H9 (cell line): ENCODE measurements around the gene MICAL2. TPM values are rescaled to one million over a fixed set of nuclear protein-coding genes. Genes with fewer than 3 reads are reported as not detected.

Source experiments
- DNase-seq: peaks from one replicate; pipeline ENCODE4 v3.0.0-alpha.2; 2017
- H2AFZ ChIP-seq: one replicate; pipeline ENCODE4 v1.6.1; 2013; ENCODE audit warnings: mild to moderate bottlenecking, low read length, control low read depth, moderate library complexity
- H2AK5ac ChIP-seq: 2 replicates; pipeline ENCODE4 v1.6.1; 2013; ENCODE audit warnings: low read length, control low read depth, mixed read lengths; ENCODE audit not compliant: insufficient read length
- H2BK120ac ChIP-seq: one replicate; pipeline ENCODE4 v1.6.1; 2013; ENCODE audit warnings: low read depth, mild to moderate bottlenecking, low read length, control low read depth, inconsistent platforms; ENCODE audit not compliant: poor library complexity, severe bottlenecking
- H2BK12ac ChIP-seq: 2 replicates; pipeline ENCODE4 v1.6.1; 2013; ENCODE audit warnings: low read length, control low read depth, mixed read lengths, low read depth; ENCODE audit not compliant: insufficient read length
- H2BK15ac ChIP-seq: 2 replicates; pipeline ENCODE4 v1.6.1; 2013; ENCODE audit warnings: low read depth, low read length, control low read depth
- H2BK20ac ChIP-seq: one replicate; pipeline ENCODE4 v1.6.1; 2013; ENCODE audit warnings: low read depth, mild to moderate bottlenecking, low read length, control low read depth, inconsistent platforms; ENCODE audit not compliant: poor library complexity, severe bottlenecking
- H2BK5ac ChIP-seq: 2 replicates; pipeline ENCODE4 v1.6.1; 2013; ENCODE audit warnings: low read length, control low read depth, mixed read lengths; ENCODE audit not compliant: insufficient read length
- H3K14ac ChIP-seq: 2 replicates; pipeline ENCODE4 v1.6.1; 2013; ENCODE audit warnings: low read length, control low read depth; ENCODE audit not compliant: insufficient read depth
- H3K18ac ChIP-seq: 2 replicates; pipeline ENCODE4 v1.6.1; 2013; ENCODE audit warnings: low read depth, mild to moderate bottlenecking, mixed read lengths, low read length, control low read depth; ENCODE audit not compliant: insufficient read length
- H3K23ac ChIP-seq: 2 replicates; pipeline ENCODE4 v1.6.1; 2013; ENCODE audit warnings: low read length, control low read depth, mixed read lengths, low read depth; ENCODE audit not compliant: insufficient read length
- H3K23me2 ChIP-seq: 2 replicates; pipeline ENCODE4 v1.6.1; 2013; ENCODE audit warnings: low read depth, mild to moderate bottlenecking, mixed read lengths, low read length, control low read depth; ENCODE audit not compliant: insufficient read length, poor library complexity, severe bottlenecking
- H3K27ac ChIP-seq: 2 replicates; pipeline ENCODE4 v1.5.1; 2013; ENCODE audit warnings: low read length, control low read depth, mixed read lengths, low read depth; ENCODE audit not compliant: insufficient read length
- H3K27me3 ChIP-seq: 2 replicates; pipeline ENCODE4 v1.6.1; 2013; ENCODE audit warnings: low read length, control low read depth, inconsistent platforms; ENCODE audit not compliant: insufficient read depth
- H3K4ac ChIP-seq: 2 replicates; pipeline ENCODE4 v1.6.1; 2013; ENCODE audit warnings: low read depth, mild to moderate bottlenecking, control low read depth, inconsistent platforms, low read length, moderate library complexity
- H3K4me1 ChIP-seq: 2 replicates; pipeline ENCODE4 v1.6.1; 2013; ENCODE audit warnings: low read length, control low read depth, inconsistent platforms; ENCODE audit not compliant: insufficient read depth
- H3K4me2 ChIP-seq: 2 replicates; pipeline ENCODE4 v1.6.1; 2013; ENCODE audit warnings: low read length, control low read depth, mixed read lengths; ENCODE audit not compliant: insufficient read length, insufficient read depth
- H3K56ac ChIP-seq: 2 replicates; pipeline ENCODE4 v1.6.1; 2013; ENCODE audit warnings: low read depth, mild to moderate bottlenecking, mixed read lengths, low read length, control low read depth; ENCODE audit not compliant: insufficient read length
- H3K79me1 ChIP-seq: 2 replicates; pipeline ENCODE4 v1.6.1; 2013; ENCODE audit warnings: low read depth, mild to moderate bottlenecking, moderate library complexity, low read length, control low read depth, inconsistent platforms; ENCODE audit not compliant: insufficient read depth, poor library complexity, severe bottlenecking
- H3K79me2 ChIP-seq: 2 replicates; pipeline ENCODE4 v1.6.1; 2013; ENCODE audit warnings: low read length, control low read depth, inconsistent platforms; ENCODE audit not compliant: insufficient read depth
- H3K9ac ChIP-seq: 2 replicates; pipeline ENCODE4 v1.6.1; 2013; ENCODE audit warnings: low read length, control low read depth, mixed read lengths; ENCODE audit not compliant: insufficient read length; ENCODE audit errors: extremely low read depth
- H3K9me3 ChIP-seq: one replicate; pipeline ENCODE4 v1.6.1; 2013; ENCODE audit warnings: low read depth, low read length, inconsistent platforms; ENCODE audit not compliant: control insufficient read depth
- H3T11ph ChIP-seq: one replicate; pipeline ENCODE4 v1.6.1; 2013; ENCODE audit warnings: mild to moderate bottlenecking, low read length, control low read depth, inconsistent platforms
- H4K20me1 ChIP-seq: one replicate; pipeline ENCODE4 v1.6.1; 2013; ENCODE audit not compliant: control insufficient read depth, insufficient read length, insufficient read depth
- H4K5ac ChIP-seq: 2 replicates; pipeline ENCODE4 v1.6.1; 2013; ENCODE audit warnings: low read depth, mild to moderate bottlenecking, mixed read lengths, low read length, control low read depth; ENCODE audit not compliant: insufficient read length
- H4K8ac ChIP-seq: replicated peaks from 2 replicates; pipeline ENCODE4 v1.6.1; 2013; ENCODE audit warnings: low read length, control low read depth, mixed read lengths, low read depth; ENCODE audit not compliant: insufficient read length
- H4K91ac ChIP-seq: 2 replicates; pipeline ENCODE4 v1.6.1; 2013; ENCODE audit warnings: low read depth, mild to moderate bottlenecking, moderate library complexity, mixed read lengths, low read length, control low read depth; ENCODE audit not compliant: insufficient read length
- H3K27ac Mint-ChIP-seq, 3 experiments: 2 replicates in 2 of 3; 3 replicates in 1 of 3; pipeline ENCODE4 v1.8.0; 2020 to 2021; ENCODE audit warnings: mixed read lengths in 3 of 3, mild to moderate bottlenecking in 1 of 3, moderate library complexity in 1 of 3
- H3K27me3 Mint-ChIP-seq: 2 replicates; pipeline ENCODE4 v1.8.0; 2021; ENCODE audit warnings: low read depth, mild to moderate bottlenecking, moderate library complexity, mixed read lengths
- H3K36me3 Mint-ChIP-seq, 3 experiments: 2 replicates in 2 of 3; 3 replicates in 1 of 3; pipeline ENCODE4 v1.8.0; 2020 to 2021; ENCODE audit warnings: low read depth in 3 of 3, mixed read lengths in 3 of 3; ENCODE audit not compliant: insufficient read depth in 1 of 3
- H3K4me1 Mint-ChIP-seq, 2 experiments: 2 replicates each; pipeline ENCODE4 v1.8.0; 2020; ENCODE audit warnings: mixed read lengths in 2 of 2
- H3K4me3 Mint-ChIP-seq, 2 experiments: 2 replicates in 1 of 2; 3 replicates in 1 of 2; pipeline ENCODE4 v1.8.0; 2020 to 2021; ENCODE audit warnings: mild to moderate bottlenecking in 2 of 2, mixed read lengths in 2 of 2, moderate library complexity in 1 of 2
- H3K9me3 Mint-ChIP-seq, 2 experiments: 2 replicates in 1 of 2; 3 replicates in 1 of 2; pipeline ENCODE4 v1.8.0; 2020; ENCODE audit warnings: mild to moderate bottlenecking in 2 of 2, mixed read lengths in 2 of 2, moderate library complexity in 1 of 2
- CTCF ChIP-seq: fragments of 200-600 bp; sonication (generic); conservative IDR thresholded peaks from 3 replicates; pipeline ENCODE4 v1.8.0; 2021; ENCODE audit warnings: antibody characterized with exemption, mild to moderate bottlenecking
- whole genome bisulfite sequencing: extraction: QIAGEN DNeasy Blood & Tissue Kit; methylation state at CpG from one replicate; pipeline ENCODE4 v1.1.7; 2013; ENCODE audit warnings: missing lambda C conversion rate, low lambda C conversion rate, mixed read lengths; ENCODE audit not compliant: insufficient read length; ENCODE audit errors: extremely low coverage; 5-methylcytosine and 5-hydroxymethylcytosine counted together
- total RNA-seq: library from RNA; stranded (reverse); gene quantifications from 2 replicates; pipeline ENCODE4 v1.2.1, GENCODE V29; 2021

Gene MICAL2
- total RNA-seq, 1 experiment from 2014 or later: 4.7 TPM

- no peaks in the 10 kb centered on the region for H3K9me3 Mint-ChIP-seq
- no peak overlapping the region for H4K5ac ChIP-seq
- no peak overlapping the region for H4K91ac ChIP-seq
- H3K4me2 ChIP-seq: no peak overlapping the region
- H2BK20ac ChIP-seq: no peak overlapping the region
- H3K79me1 ChIP-seq: no peaks in the 10 kb centered on the region
- no peaks in the 10 kb centered on the region for H3K23me2 ChIP-seq
- DNase-seq: no peak
- no peak overlapping the region for H3K9ac ChIP-seq
- no peak overlapping the region for H2BK120ac ChIP-seq
- H3K36me3 Mint-ChIP-seq: no peaks in the 10 kb centered on the region
- H4K8ac ChIP-seq: no peak overlapping the region
- no peaks in the 10 kb centered on the region for H3K9me3 ChIP-seq
- peaks cover 0 to 6% of the 10 kb centered on the region in 2 experiments; a peak in 2 of 4 replicates for H3K4me1 Mint-ChIP-seq
- H3K4me1 ChIP-seq: no peaks in the 10 kb centered on the region
- H2BK15ac ChIP-seq: no peak overlapping the region
- H4K20me1 ChIP-seq: no peaks in the 10 kb centered on the region
- no peak overlapping the region for H2BK12ac ChIP-seq
- no peak overlapping the region for H3K27ac ChIP-seq
- H3K4ac ChIP-seq: no peak overlapping the region
- no peak overlapping the region for H2BK5ac ChIP-seq
- no CpG with 5 or more reads among the region's 7 CpGs for WGBS
- H3K79me2 ChIP-seq: no peaks in the 10 kb centered on the region
- no peak overlapping the region for H3K4me3 Mint-ChIP-seq
- H3T11ph ChIP-seq: no peak overlapping the region
- no peaks in the 10 kb centered on the region for H3K27me3 ChIP-seq
- no peak overlapping the region for H3K18ac ChIP-seq
- H2AFZ ChIP-seq: no peak overlapping the region
- TF ChIP-seq CTCF: no peak
- no peak overlapping the region for H3K56ac ChIP-seq
- H2AK5ac ChIP-seq: no peak overlapping the region
- H3K27ac Mint-ChIP-seq: no peak overlapping the region
- H3K14ac ChIP-seq: no peak overlapping the region
- H3K27me3 Mint-ChIP-seq: peaks cover 5% of the 10 kb centered on the region
- H3K23ac ChIP-seq: no peak overlapping the region
Measured at GRCh38 chr11:12131943-12132789, 21.8 kb downstream of the MICAL2 start.
